ENCODE data around the gene DYSF. TPM values are rescaled to one million over a fixed set of nuclear protein-coding genes. Genes with fewer than 3 reads are reported as not detected.

Gene DYSF
- total RNA-seq, 1 experiment from 2014 or later, result 2.2 TPM

- H3K4me1 Mint-ChIP-seq (ENCODE audit: low read depth, unreplicated experiment), result peaks cover 7% of the 10 kb centered on the region
- H3K36me3 ChIP-seq (ENCODE audit: control insufficient read depth, insufficient read depth, low read length), result no peaks in the 10 kb centered on the region; the same call in 1 of the 2 replicates
- H3K9me3 Mint-ChIP-seq (ENCODE audit: unreplicated experiment), result peaks cover 3% of the 10 kb centered on the region
- no peaks in the 10 kb centered on the region; the same call in 1 of the 2 replicates for H3K9me3 ChIP-seq
- H3K4me3 Mint-ChIP-seq (ENCODE audit: unreplicated experiment), result no peak overlapping the region
- no peaks in the 10 kb centered on the region for H3K4me1 ChIP-seq
- H3K27ac Mint-ChIP-seq (ENCODE audit: unreplicated experiment), result no peak overlapping the region
- peaks cover 11% of the 10 kb centered on the region for H3K27me3 Mint-ChIP-seq (ENCODE audit: insufficient read depth, unreplicated experiment)
- intact Hi-C loops (cut with micrococcal nuclease; ENCODE audit: unreplicated experiment), result no loop called here
- no peak overlapping the region for H3K4me3 ChIP-seq (ENCODE audit: low read depth, low read length)
- no peaks in the 10 kb centered on the region; the same call in 1 of the 2 replicates for H3K27me3 ChIP-seq (replicated peaks; ENCODE audit: control insufficient read depth, insufficient read depth, low read length)
- BruUV-seq (replicated peaks), result no TSS peak
- no peaks in the 10 kb centered on the region for H3K36me3 Mint-ChIP-seq (ENCODE audit: insufficient read depth, unreplicated experiment)
- peak in 1 of 2 experiments; percentile 23 for DNase-seq
- TF ChIP-seq CTCF (IDR thresholded peaks at IDR 0.05; ENCODE audit: insufficient read depth in 1 of 2, low read depth in 1 of 2, low read length in 1 of 2, severe bottlenecking in 1 of 2, unreplicated experiment in 1 of 2), result no peak
- CTCF ChIA-PET, result interaction anchor here (0.5 kb wide), 1 partner anchor 134 kb away, joined by 3 read pairs; the partner anchor contains the start of gene ZNF638
- POLR2A ChIA-PET, result no interaction called here
Observed at GRCh38 chr2:71465356-71465755, 12.0 kb downstream of the DYSF start.

DNA sequence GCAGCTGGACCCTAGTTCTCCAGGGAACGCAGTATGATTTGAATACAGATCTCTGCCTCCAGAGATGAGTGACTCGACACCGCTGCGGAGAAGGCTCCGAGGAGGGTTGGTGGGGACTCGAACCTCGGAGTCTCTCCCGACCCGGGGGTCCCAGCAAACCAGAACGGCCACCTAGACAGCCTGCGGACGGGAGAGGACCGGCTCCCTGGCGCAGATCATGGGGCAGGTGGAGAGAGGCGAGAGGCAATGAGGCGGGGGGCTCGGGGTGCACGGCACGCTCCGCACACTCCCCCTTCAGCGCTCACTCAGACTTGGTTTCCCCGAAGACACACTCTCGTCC is 12.6 kb downstream of the DYSF start:
- no peak for DNase-seq
- no peak overlapping the region for H3K27ac Mint-ChIP-seq (ENCODE audit: unreplicated experiment)
- no peak for TF ChIP-seq CTCF (IDR thresholded peaks at IDR 0.05; ENCODE audit: insufficient read depth in 1 of 2, low read depth in 1 of 2, low read length in 1 of 2, severe bottlenecking in 1 of 2, unreplicated experiment in 1 of 2)
- Histone ChIP-seq H3K9me3 (no peaks in the 10 kb centered on the region; the same call in 1 of the 2 replicates), H3K4me3 (ENCODE audit: low read depth, low read length) (no peak overlapping the region; the same call in none of the 2 replicates), H3K36me3 (ENCODE audit: control insufficient read depth, insufficient read depth, low read length) (no peaks in the 10 kb centered on the region; the same call in 1 of the 2 replicates), H3K4me1 (no peaks in the 10 kb centered on the region), H3K27me3 (replicated peaks; ENCODE audit: control insufficient read depth, insufficient read depth, low read length) (no peaks in the 10 kb centered on the region; the same call in 1 of the 2 replicates)
- peaks cover 14% of the 10 kb centered on the region for H3K27me3 Mint-ChIP-seq (ENCODE audit: insufficient read depth, unreplicated experiment)
- intact Hi-C loops (cut with micrococcal nuclease; ENCODE audit: unreplicated experiment), result no loop called here
- BruUV-seq (replicated peaks), result no TSS peak
- peaks cover 7% of the 10 kb centered on the region for H3K4me1 Mint-ChIP-seq (ENCODE audit: low read depth, unreplicated experiment)
- H3K4me3 Mint-ChIP-seq (ENCODE audit: unreplicated experiment), result no peak overlapping the region
- peaks cover 8% of the 10 kb centered on the region for H3K9me3 Mint-ChIP-seq (ENCODE audit: unreplicated experiment)
- CTCF ChIA-PET, result interaction anchor here (1.1 to 1.5 kb wide), 2 partner anchors 134 to 167 kb away, joined by 3 to 12 read pairs; partner anchors contain the start of gene ZNF638
- POLR2A ChIA-PET, result interaction anchor here (0.6 kb wide), 1 partner anchor 296 kb away, joined by 5 read pairs; no protein-coding TSS in a partner anchor
- no peaks in the 10 kb centered on the region for H3K36me3 Mint-ChIP-seq (ENCODE audit: insufficient read depth, unreplicated experiment)

DNA sequence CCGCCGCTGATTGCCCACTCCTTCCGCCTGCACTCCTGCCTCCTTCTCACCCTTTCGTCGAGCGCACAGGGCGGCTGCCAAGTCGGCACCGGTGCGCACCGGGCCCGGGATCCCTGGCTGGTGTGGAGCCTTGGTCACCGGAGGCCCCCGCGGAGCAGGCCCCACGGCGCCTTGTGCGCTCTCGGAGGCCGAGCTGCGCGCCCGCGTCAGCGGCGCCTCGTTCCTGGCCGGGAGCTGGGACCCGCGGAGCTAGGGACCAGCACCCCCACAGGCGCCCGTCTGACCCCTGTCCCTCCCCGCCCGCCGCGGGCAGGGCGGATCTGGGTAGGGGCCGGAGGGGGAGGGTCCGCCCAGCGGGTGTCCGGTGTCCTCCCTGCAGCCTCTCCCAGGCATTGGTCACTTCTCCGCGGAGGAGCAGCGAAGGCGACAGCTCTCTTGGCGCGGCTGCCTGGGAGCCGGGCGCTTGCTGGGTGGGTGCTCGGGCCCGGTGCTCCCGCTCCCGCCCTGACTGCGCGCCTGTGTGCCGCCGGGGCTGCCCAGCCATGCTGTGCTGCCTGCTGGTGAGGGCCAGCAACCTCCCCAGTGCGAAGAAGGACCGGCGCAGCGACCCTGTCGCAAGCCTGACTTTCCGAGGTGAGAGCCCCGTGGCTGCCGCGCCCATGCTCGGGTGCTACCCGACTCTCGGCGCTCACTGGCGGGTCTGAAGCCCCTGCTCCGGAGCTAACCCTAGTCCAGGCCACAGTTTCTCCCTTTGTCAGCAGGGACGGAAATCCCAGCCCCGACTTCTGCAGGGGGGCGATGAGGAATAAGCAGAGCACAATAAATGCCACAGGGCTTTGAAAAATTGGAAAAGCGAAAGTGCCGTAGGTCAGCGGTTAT is 13.2 kb downstream of the DYSF start:
- Mint-ChIP-seq H3K27ac (ENCODE audit: unreplicated experiment) (no peak overlapping the region), H3K27me3 (ENCODE audit: insufficient read depth, unreplicated experiment) (peaks cover 14% of the 10 kb centered on the region), H3K9me3 (ENCODE audit: unreplicated experiment) (peaks cover 10% of the 10 kb centered on the region), H3K4me3 (ENCODE audit: unreplicated experiment) (peak overlapping the region; percentile 76), H3K36me3 (ENCODE audit: insufficient read depth, unreplicated experiment) (no peaks in the 10 kb centered on the region), H3K4me1 (ENCODE audit: low read depth, unreplicated experiment) (peaks cover 7% of the 10 kb centered on the region)
- BruUV-seq (replicated peaks), result no TSS peak
- CTCF ChIA-PET, result interaction anchor here (1.1 to 1.5 kb wide), 2 partner anchors 135 to 167 kb away, joined by 3 to 12 read pairs; partner anchors contain the start of gene ZNF638
- peak overlapping the region; percentile 56 for H3K4me3 ChIP-seq (ENCODE audit: low read depth, low read length)
- H3K36me3 ChIP-seq (ENCODE audit: control insufficient read depth, insufficient read depth, low read length), result no peaks in the 10 kb centered on the region; the same call in 1 of the 2 replicates
- no peaks in the 10 kb centered on the region; the same call in 1 of the 2 replicates for H3K9me3 ChIP-seq
- H3K4me1 ChIP-seq, result no peaks in the 10 kb centered on the region
- intact Hi-C loops (cut with micrococcal nuclease; ENCODE audit: unreplicated experiment), result no loop called here
- DNase-seq, result peak; percentile 55 to 67
- TF ChIP-seq CTCF (IDR thresholded peaks at IDR 0.05; ENCODE audit: insufficient read depth in 1 of 2, low read depth in 1 of 2, low read length in 1 of 2, severe bottlenecking in 1 of 2, unreplicated experiment in 1 of 2), result no peak
- POLR2A ChIA-PET, result interaction anchor here (0.6 kb wide), 1 partner anchor 297 kb away, joined by 5 read pairs; no protein-coding TSS in a partner anchor
- H3K27me3 ChIP-seq (replicated peaks; ENCODE audit: control insufficient read depth, insufficient read depth, low read length), result no peaks in the 10 kb centered on the region; the same call in 1 of the 2 replicates

Data from Caco-2 (cell line).